Tibial nerve (tissue), 4 donors: Measurements from ENCODE around the gene LMBRD2.

Experiments used
- EP300 ChIP-seq, 2 donors: sonication (generic); formaldehyde crosslinking; IDR thresholded peaks; one replicate each; pipeline ENCODE4 v1.6.1; 2017; ENCODE audit warnings: antibody characterized with exemption in 2 of 2, mild to moderate bottlenecking in 1 of 2
- POLR2A ChIP-seq, 2 donors: fragments of 450-650 bp; IDR thresholded peaks; one replicate each; pipeline ENCODE4 v1.6.1; 2017; ENCODE audit warnings: antibody characterized with exemption in 2 of 2, mild to moderate bottlenecking in 2 of 2, moderate library complexity in 2 of 2
- TF ChIP-seq, protein P1 (sequence below), 5 experiments: fragments of 200-600 bp in 3 of 5; fragments of 450-650 bp in 2 of 5; sonication (generic) in 3 of 5; IDR thresholded peaks; one replicate each; pipeline ENCODE4 v1.5.1; 2016 to 2019; ENCODE audit warnings: antibody characterized with exemption in 5 of 5, mild to moderate bottlenecking in 3 of 5, moderate library complexity in 2 of 5

DNA sequence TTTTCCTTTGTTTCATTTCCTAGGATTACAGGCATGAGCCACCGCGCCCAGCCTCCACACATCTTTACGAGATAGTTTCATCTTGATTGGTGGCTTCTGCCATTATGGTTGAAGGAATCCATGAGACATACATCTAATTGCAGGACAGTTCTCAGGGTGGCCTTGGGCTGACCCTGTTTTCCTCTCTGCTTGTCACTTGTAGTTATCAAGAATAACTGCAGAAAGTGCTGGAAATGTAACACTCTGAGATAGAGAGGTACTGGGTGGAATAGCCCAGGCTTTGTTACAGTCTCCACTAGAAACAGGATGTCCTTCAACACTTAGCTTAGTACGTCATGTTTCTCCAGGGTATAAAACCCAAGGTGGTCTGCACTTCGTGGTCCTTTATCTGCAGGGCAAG, 95.7 kb downstream of the LMBRD2 start:
- TF ChIP-seq, protein P1, sequence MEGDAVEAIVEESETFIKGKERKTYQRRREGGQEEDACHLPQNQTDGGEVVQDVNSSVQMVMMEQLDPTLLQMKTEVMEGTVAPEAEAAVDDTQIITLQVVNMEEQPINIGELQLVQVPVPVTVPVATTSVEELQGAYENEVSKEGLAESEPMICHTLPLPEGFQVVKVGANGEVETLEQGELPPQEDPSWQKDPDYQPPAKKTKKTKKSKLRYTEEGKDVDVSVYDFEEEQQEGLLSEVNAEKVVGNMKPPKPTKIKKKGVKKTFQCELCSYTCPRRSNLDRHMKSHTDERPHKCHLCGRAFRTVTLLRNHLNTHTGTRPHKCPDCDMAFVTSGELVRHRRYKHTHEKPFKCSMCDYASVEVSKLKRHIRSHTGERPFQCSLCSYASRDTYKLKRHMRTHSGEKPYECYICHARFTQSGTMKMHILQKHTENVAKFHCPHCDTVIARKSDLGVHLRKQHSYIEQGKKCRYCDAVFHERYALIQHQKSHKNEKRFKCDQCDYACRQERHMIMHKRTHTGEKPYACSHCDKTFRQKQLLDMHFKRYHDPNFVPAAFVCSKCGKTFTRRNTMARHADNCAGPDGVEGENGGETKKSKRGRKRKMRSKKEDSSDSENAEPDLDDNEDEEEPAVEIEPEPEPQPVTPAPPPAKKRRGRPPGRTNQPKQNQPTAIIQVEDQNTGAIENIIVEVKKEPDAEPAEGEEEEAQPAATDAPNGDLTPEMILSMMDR (IDR thresholded peaks at IDR 0.05) = no peak
- TF ChIP-seq EP300 (IDR thresholded peaks at IDR 0.05) (no peak), POLR2A (IDR thresholded peaks at IDR 0.05) (no peak)
